IMR-90 (cell line): ENCODE measurements around the gene CEP72. TPM values are rescaled to one million over a fixed set of nuclear protein-coding genes. Genes with fewer than 3 reads are reported as not detected.

Experiments
- ATAC-seq: fragments of 200-7000 bp; cut with Tn5 transposase; 2 replicates; pipeline ENCODE4 v1.9.1; 2020; ENCODE audit warnings: low read depth, mild to moderate bottlenecking, moderate library complexity
- BruUV-seq: library from RNA; stranded (reverse); fragments of 400-500 nt; replicated peaks from 2 replicates; lab custom pipeline; 2021; lab: Mats Ljungman, UMichigan
- CTCF ChIA-PET: fragments of 300-600 bp; formaldehyde crosslinking; extraction: SDS; loops from one replicate; lab custom pipeline; 2021; ENCODE audit warnings: antibody characterized with exemption; lab: Yijun Ruan, JAX
- POLR2A ChIA-PET: fragments of 300-600 bp; sonication (Branson Sonifier 250); formaldehyde crosslinking; loops from one replicate; lab custom pipeline; 2022; ENCODE audit warnings: antibody characterized with exemption; ENCODE audit not compliant: unreplicated experiment; lab: Charles Lee
- DNase-seq: peaks from one replicate; pipeline ENCODE4 v3.0.0; 2013
- H2AFZ ChIP-seq: replicated peaks from 2 replicates; pipeline ENCODE3; 2013; ENCODE audit warnings: low read length, mild to moderate bottlenecking; ENCODE audit not compliant: poor library complexity
- H2AK5ac ChIP-seq: 2 replicates; pipeline ENCODE4 v1.6.1; 2013; ENCODE audit warnings: low read depth, low read length, inconsistent platforms
- H2AK9ac ChIP-seq: replicated peaks from 2 replicates; pipeline ENCODE3; 2013; ENCODE audit warnings: mild to moderate bottlenecking, low read depth, low read length, moderate library complexity; ENCODE audit not compliant: poor library complexity
- H2BK120ac ChIP-seq: 2 replicates; pipeline ENCODE4 v1.6.1; 2013; ENCODE audit warnings: low read depth, low read length, inconsistent platforms
- H2BK15ac ChIP-seq: 3 replicates; pipeline ENCODE4 v1.6.1; 2013; ENCODE audit warnings: low read depth, low read length, inconsistent platforms
- H2BK20ac ChIP-seq: 2 replicates; pipeline ENCODE4 v1.6.1; 2013; ENCODE audit warnings: low read depth, mild to moderate bottlenecking, inconsistent platforms, low read length, moderate library complexity
- H2BK5ac ChIP-seq: 2 replicates; pipeline ENCODE4 v1.6.1; 2013; ENCODE audit warnings: mild to moderate bottlenecking, low read depth, low read length, inconsistent platforms; ENCODE audit not compliant: poor library complexity, severe bottlenecking
- H3K14ac ChIP-seq: replicated peaks from 2 replicates; pipeline ENCODE4 v1.6.1; 2013; ENCODE audit warnings: low read depth, low read length, inconsistent platforms
- H3K18ac ChIP-seq: 2 replicates; pipeline ENCODE4 v1.6.1; 2013; ENCODE audit warnings: low read depth, low read length, control low read depth
- H3K23ac ChIP-seq: 2 replicates; pipeline ENCODE4 v1.6.1; 2013; ENCODE audit warnings: low read depth, low read length, inconsistent platforms
- H3K27ac ChIP-seq: 2 replicates; pipeline ENCODE4 v1.5.1; 2013; ENCODE audit warnings: mild to moderate bottlenecking, control low read depth, low read length; ENCODE audit not compliant: insufficient read depth
- H3K27me3 ChIP-seq: 2 replicates; pipeline ENCODE4 v1.6.1; 2013; ENCODE audit warnings: low read length; ENCODE audit not compliant: control insufficient read depth, insufficient read depth
- H3K36me3 ChIP-seq: 2 replicates; pipeline ENCODE4 v1.6.1; 2013; ENCODE audit warnings: low read length, mixed read lengths; ENCODE audit not compliant: control insufficient read depth, insufficient read depth
- H3K4ac ChIP-seq: 2 replicates; pipeline ENCODE4 v1.6.1; 2013; ENCODE audit warnings: low read depth, low read length, inconsistent platforms
- H3K4me1 ChIP-seq: 2 replicates; pipeline ENCODE4 v1.6.1; 2013; ENCODE audit warnings: low read length, mixed read lengths; ENCODE audit not compliant: control insufficient read depth, insufficient read depth
- H3K4me2 ChIP-seq: 2 replicates; pipeline ENCODE4 v1.6.1; 2013; ENCODE audit warnings: low read depth, mild to moderate bottlenecking, control low read depth, low read length, moderate library complexity
- H3K4me3 ChIP-seq: 2 replicates; pipeline ENCODE4 v1.5.1; 2013; ENCODE audit warnings: low read depth, mild to moderate bottlenecking, control low read depth, low read length, moderate library complexity; ENCODE audit not compliant: insufficient read depth
- H3K56ac ChIP-seq: 2 replicates; pipeline ENCODE4 v1.6.1; 2013; ENCODE audit warnings: low read length, inconsistent platforms; ENCODE audit not compliant: insufficient read depth; ENCODE audit errors: extremely low read depth
- H3K79me1 ChIP-seq, 2 experiments: 2 replicates each; pipeline ENCODE4 v1.6.1; 2013; ENCODE audit warnings: low read length in 2 of 2, inconsistent platforms in 1 of 2, low read depth in 1 of 2
- H3K9ac ChIP-seq: 2 replicates; pipeline ENCODE4 v1.6.1; 2013; ENCODE audit warnings: low read depth, low read length, control low read depth
- H3K9me1 ChIP-seq: 2 replicates; pipeline ENCODE4 v1.6.1; 2013; ENCODE audit warnings: low read length, inconsistent platforms; ENCODE audit not compliant: insufficient read depth
- H3K9me3 ChIP-seq: 2 replicates; pipeline ENCODE4 v1.6.1; 2013; ENCODE audit warnings: low read length; ENCODE audit not compliant: control insufficient read depth, insufficient read depth
- H4K20me1 ChIP-seq: 2 replicates; pipeline ENCODE4 v1.6.1; 2013; ENCODE audit warnings: low read length, inconsistent platforms; ENCODE audit not compliant: insufficient read depth
- H4K5ac ChIP-seq: 2 replicates; pipeline ENCODE4 v1.6.1; 2013; ENCODE audit warnings: mild to moderate bottlenecking, low read depth, low read length, control low read depth
- H4K8ac ChIP-seq, 2 experiments: 2 replicates each; pipeline ENCODE4 v1.6.1; 2013; ENCODE audit warnings: low read depth in 2 of 2, low read length in 2 of 2, control low read depth in 1 of 2, inconsistent platforms in 1 of 2
- H4K91ac ChIP-seq: 2 replicates; pipeline ENCODE4 v1.6.1; 2013; ENCODE audit warnings: low read depth, low read length, inconsistent platforms; ENCODE audit not compliant: insufficient read depth
- BHLHE40 ChIP-seq: fragments of 150-350 bp; IDR thresholded peaks from 2 replicates; pipeline ENCODE4 v1.6.1; 2016; ENCODE audit warnings: mild to moderate bottlenecking, low read depth, low read length
- CEBPB ChIP-seq: IDR thresholded peaks from 2 replicates; pipeline ENCODE4 v1.6.1; 2012; ENCODE audit warnings: low read depth, low read length, improper control_type of control experiment
- ELK1 ChIP-seq: fragments of 150-350 bp; IDR thresholded peaks from 2 replicates; pipeline ENCODE4 v1.6.1; 2016; ENCODE audit warnings: low read depth, mild to moderate bottlenecking, low read length, moderate library complexity, borderline replicate concordance
- FOS ChIP-seq: fragments of 150-350 bp; IDR thresholded peaks from 2 replicates; pipeline ENCODE4 v1.6.1; 2016; ENCODE audit warnings: low read depth, low read length
- MAFK ChIP-seq: IDR thresholded peaks from 2 replicates; pipeline ENCODE4 v1.6.1; 2012; ENCODE audit warnings: low read depth, low read length, improper control_type of control experiment
- MXI1 ChIP-seq: IDR thresholded peaks from 2 replicates; pipeline ENCODE4 v1.6.1; 2012; ENCODE audit warnings: low read depth, mild to moderate bottlenecking, low read length, moderate library complexity, borderline replicate concordance
- POLR2A ChIP-seq: IDR thresholded peaks from 2 replicates; pipeline ENCODE4 v1.6.1; 2012; ENCODE audit warnings: mild to moderate bottlenecking, low read depth, low read length
- RCOR1 ChIP-seq: IDR thresholded peaks from 2 replicates; pipeline ENCODE4 v1.6.1; 2012; ENCODE audit warnings: mild to moderate bottlenecking, low read length, improper control_type of control experiment; ENCODE audit not compliant: insufficient replicate concordance
- RFX5 ChIP-seq: IDR thresholded peaks from 2 replicates; pipeline ENCODE4 v1.8.0; 2012; ENCODE audit warnings: low read depth, mild to moderate bottlenecking, low read length, moderate library complexity
- SMC3 ChIP-seq: fragments of 150-350 bp; IDR thresholded peaks from 2 replicates; pipeline ENCODE4 v1.6.1; 2016; ENCODE audit warnings: low read depth, mild to moderate bottlenecking, antibody characterized with exemption, low read length, moderate library complexity
- WGBS, 2 experiments: methylation state at CpG; one replicate each; pipeline versions ENCODE4 v1.1.5 to v1.1.7; 2013; ENCODE audit warnings: missing lambda C conversion rate in 2 of 2; ENCODE audit not compliant: insufficient read length in 1 of 2; ENCODE audit errors: extremely low coverage in 2 of 2; 5-methylcytosine and 5-hydroxymethylcytosine counted together
- dilution Hi-C: fragments of 300-500 bp; cut with HindIII; formaldehyde crosslinking; loops from one replicate; pipeline ENCODE4 v1.14.3; 2018; ENCODE audit warnings: low sequenced_read_pairs; ENCODE audit not compliant: unreplicated experiment
- in situ Hi-C: fragments of 300-500 bp; cut with MboI; formaldehyde crosslinking; loops from 3 replicates; pipeline ENCODE4 v1.14.3; 2019; ENCODE audit warnings: low sequenced_read_pairs, inconsistent platforms, mixed read lengths
- intact Hi-C: fragments of 100-400 bp; cut with micrococcal nuclease; formaldehyde crosslinking; loops from 2 replicates; pipeline ENCODE4 v1.10.0; 2022
- polyA plus RNA-seq, 3 experiments: library from polyadenylated mRNA; depleted of rRNA; stranded (reverse); fragments of >200 nt; gene quantifications; 2 replicates each; pipeline ENCODE4 v1.2.3, GENCODE V29; 2012; ENCODE audit warnings: low replicate concordance in 1 of 3
- total RNA-seq: library from RNA; depleted of rRNA; stranded (reverse); fragments of >200 nt; gene quantifications from 2 replicates; pipeline ENCODE4 v1.2.3, GENCODE V29; 2012

Gene CEP72
- total and polyA plus RNA-seq, 2 of the 4 experiments (the other 2 are of a cell fraction), result 2.9 to 4.3 TPM

GRCh38 chr5:606061-606460 is 6.1 kb upstream of the CEP72 start:
- intact Hi-C loops (no loop called here), dilution Hi-C loops (no loop called here), in situ Hi-C loops (no loop called here)
- no peak overlapping the region for H2BK5ac ChIP-seq
- H3K56ac ChIP-seq, result no peak overlapping the region
- H3K9me3 ChIP-seq, result no peaks in the 10 kb centered on the region
- ChIA-PET CTCF (no interaction called here), POLR2A (no interaction called here)
- H3K27ac ChIP-seq, result no peak overlapping the region
- no peaks in the 10 kb centered on the region for H3K79me1 ChIP-seq
- H3K14ac ChIP-seq, result no peak overlapping the region
- peaks cover 37% of the 10 kb centered on the region for H3K27me3 ChIP-seq
- H3K9me1 ChIP-seq, result peaks cover 3% of the 10 kb centered on the region; the same call in 1 of the 2 replicates
- ATAC-seq, result no peak
- no peak overlapping the region for H2BK20ac ChIP-seq
- no peak overlapping the region for H2AK5ac ChIP-seq
- no peak overlapping the region for H3K9ac ChIP-seq
- H3K23ac ChIP-seq, result no peak overlapping the region
- H2AFZ ChIP-seq, result no peak overlapping the region
- H3K4me2 ChIP-seq, result no peak overlapping the region
- H3K18ac ChIP-seq, result no peak overlapping the region
- TF ChIP-seq RFX5 (no peak), ELK1 (no peak), MXI1 (no peak), SMC3 (no peak), CEBPB (no peak), FOS (no peak), BHLHE40 (no peak), MAFK (no peak), RCOR1 (no peak), POLR2A (no peak)
- no peak overlapping the region for H2AK9ac ChIP-seq
- no TSS peak for BruUV-seq
- no peak overlapping the region for H4K5ac ChIP-seq
- H3K36me3 ChIP-seq, result no peaks in the 10 kb centered on the region
- H3K4me3 ChIP-seq, result no peak overlapping the region
- no peak overlapping the region for H2BK15ac ChIP-seq
- WGBS, 2 experiments, result 78% methylated on average over 3 of the region's 8 CpGs; no CpG with 5 or more reads in 1 of the 2 experiments
- no peak for DNase-seq
- H4K20me1 ChIP-seq, result no peaks in the 10 kb centered on the region
- H3K4me1 ChIP-seq, result no peaks in the 10 kb centered on the region; the same call in 1 of the 2 replicates
- no peak overlapping the region for H4K91ac ChIP-seq
- H2BK120ac ChIP-seq, result no peak overlapping the region
- H4K8ac ChIP-seq, result no peak overlapping the region
- no peak overlapping the region for H3K4ac ChIP-seq
